Activated naive CD4-positive, alpha-beta T cell treated with anti-CD3 and anti-CD28 coated beads, Interleukin-2, amount 50 U/mL, for 72 hours (primary cell): ENCODE measurements around the gene NF2. TPM values are rescaled to one million over a fixed set of nuclear protein-coding genes. Genes with fewer than 3 reads are reported as not detected.
"Not testable (repeated sequence)": the region's sequence is repeated elsewhere in the genome, so short reads cannot be mapped to it uniquely, and the experiment has no call there.

Experiments
- ATAC-seq, 2 donors: fragments of 150-1000 bp; cut with Tn5 transposase; 2 replicates each; pipeline ENCODE4 v1.10.0; 2021; ENCODE audit warnings: mild to moderate bottlenecking in 2 of 2, moderate library complexity in 2 of 2
- DNase-seq, 2 donors: peaks; one replicate each; pipeline ENCODE4 v3.0.0; 2021 to 2022; ENCODE audit warnings: low spot score in 2 of 2
- H3K27ac Mint-ChIP-seq, 2 donors: one replicate each; pipeline ENCODE4 v1.8.0; 2022; ENCODE audit warnings: mild to moderate bottlenecking in 2 of 2, mixed read lengths in 2 of 2
- H3K36me3 Mint-ChIP-seq, 2 donors: one replicate each; pipeline ENCODE4 v1.8.0; 2022; ENCODE audit warnings: mixed read lengths in 2 of 2
- H3K9me3 Mint-ChIP-seq, 2 donors: one replicate each; pipeline ENCODE4 v1.8.0; 2022; ENCODE audit warnings: mixed read lengths in 2 of 2
- total RNA-seq, 2 donors: library from RNA; stranded (reverse); gene quantifications; one replicate each; pipeline ENCODE4 v1.2.3, GENCODE V29; 2022

NF2 gene
- 10 to 100 TPM; 30.6 to 45.0 TPM for total RNA-seq

DNA sequence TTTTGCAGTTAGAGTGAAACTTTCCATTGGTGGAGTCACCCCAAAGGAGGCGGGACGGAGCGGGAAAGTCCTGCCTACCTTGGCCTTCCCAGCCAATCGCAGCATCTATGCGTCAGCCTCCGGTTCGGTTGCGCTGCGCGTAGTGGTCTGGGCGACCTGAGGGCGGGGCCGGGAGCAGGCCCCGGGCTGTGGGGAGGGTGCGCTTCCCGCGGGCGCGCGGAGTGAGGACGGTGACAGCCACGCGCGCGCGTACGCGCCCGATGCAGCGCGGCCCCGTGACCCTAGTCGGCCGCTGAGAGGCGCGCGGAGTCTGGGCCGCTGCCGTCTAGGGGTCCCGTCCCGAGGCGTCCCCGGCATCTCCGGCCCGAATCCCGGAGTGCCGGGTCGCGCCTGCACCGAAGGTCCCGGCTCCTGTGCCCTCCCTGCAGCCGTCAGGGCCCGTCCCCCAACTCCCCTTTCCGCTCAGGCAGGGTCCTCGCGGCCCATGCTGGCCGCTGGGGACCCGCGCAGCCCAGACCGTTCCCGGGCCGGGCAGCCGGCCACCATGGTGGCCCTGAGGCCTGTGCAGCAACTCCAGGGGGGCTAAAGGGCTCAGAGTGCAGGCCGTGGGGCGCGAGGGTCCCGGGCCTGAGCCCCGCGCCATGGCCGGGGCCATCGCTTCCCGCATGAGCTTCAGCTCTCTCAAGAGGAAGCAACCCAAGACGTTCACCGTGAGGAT, at the start of gene NF2:
NF2 (plus strand) TSS at position 276 of the 718 bp plus-strand sequence; CDS start at position 642, 366 bp downstream.
- DNase-seq (peak; percentile 98 to 100), ATAC-seq (peak; percentile 94 to 98)
- Mint-ChIP-seq H3K9me3 (no peaks in the 10 kb centered on the region), H3K36me3 (peaks cover 4 to 12% of the 10 kb centered on the region in 2 donors), H3K27ac (peak within 1 kb of the TSS; percentile 91 to 95)

DNA sequence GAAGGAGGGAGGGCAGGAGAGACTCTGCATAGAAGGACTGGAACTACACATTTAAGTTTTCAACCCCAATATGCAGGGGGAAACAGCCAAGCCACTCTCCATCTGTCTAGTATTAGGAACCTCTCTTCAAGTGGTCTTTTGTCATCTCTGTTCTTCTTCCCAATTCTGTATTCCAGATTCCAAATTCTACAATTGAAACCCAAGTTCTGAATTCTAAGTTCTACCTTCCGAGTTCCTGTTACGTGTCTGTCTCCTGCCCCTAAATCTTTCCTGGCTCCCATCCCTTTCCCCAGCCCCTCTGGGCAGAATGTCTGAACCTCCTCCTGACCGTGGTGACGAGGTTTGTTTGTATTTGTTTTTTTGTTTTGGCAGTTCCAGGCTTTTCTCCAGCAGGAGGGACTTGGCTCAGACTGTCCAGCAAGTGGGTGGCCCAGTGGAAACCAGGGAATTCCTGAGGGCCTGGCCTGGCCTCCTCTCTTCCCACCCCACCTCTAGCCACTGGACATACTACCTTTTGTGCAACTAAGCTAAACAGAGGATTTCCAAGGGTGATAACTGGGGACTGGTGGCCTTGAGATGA, 48.3 kb upstream of the NF2 start:
- DNase-seq: no peak
- ATAC-seq: no peak
- Mint-ChIP-seq H3K9me3 (no peaks in the 10 kb centered on the region), H3K27ac (peak overlapping the region; percentile 79 to 85), H3K36me3 (peaks cover 5 to 8% of the 10 kb centered on the region in 2 donors)

DNA sequence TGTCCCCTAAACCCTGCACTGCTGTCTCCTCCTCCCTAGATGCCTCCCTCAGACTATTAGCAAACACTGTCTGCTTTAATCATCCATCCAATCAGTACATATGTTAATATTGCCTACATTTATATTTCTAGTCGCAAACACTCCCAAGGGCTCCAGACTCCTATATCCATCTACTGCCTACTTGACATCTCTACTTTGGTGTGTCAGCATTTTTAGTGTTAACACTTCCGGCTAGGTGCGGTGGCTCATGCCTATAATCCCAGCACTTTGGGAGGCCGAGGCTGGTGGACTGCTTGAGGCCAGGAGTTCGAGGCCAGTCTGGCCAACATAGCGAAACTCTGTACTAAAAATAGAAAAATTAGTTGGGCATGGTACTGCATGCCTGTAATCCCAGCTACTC, 44.4 kb upstream of the NF2 start:
- Mint-ChIP-seq H3K9me3 (no peaks in the 10 kb centered on the region), H3K36me3 (peaks cover 0 to 8% of the 10 kb centered on the region in 2 donors), H3K27ac (peak overlapping the region; percentile 16 to 56)
- ATAC-seq: no peak
- DNase-seq: no peak

DNA sequence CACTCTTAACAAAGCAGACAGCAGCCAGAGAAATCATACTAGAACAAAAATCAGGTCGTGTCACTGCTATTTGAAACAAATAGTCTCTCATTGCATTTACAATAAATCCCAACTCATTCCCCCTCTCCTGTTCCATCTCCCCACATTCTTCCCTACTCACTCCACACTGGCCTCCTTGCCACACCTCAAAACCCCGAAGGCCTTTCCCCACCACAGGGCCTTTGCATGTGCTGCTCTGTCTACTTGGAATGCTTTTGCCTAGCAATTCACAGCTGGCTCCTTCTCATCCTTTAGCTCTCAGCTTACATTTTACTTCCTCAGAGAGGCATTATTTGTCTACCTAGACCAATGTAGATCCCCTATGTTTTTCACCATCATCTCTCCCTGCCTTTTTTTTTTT, 43.6 kb upstream of the NF2 start:
- Mint-ChIP-seq H3K9me3 (no peaks in the 10 kb centered on the region), H3K36me3 (peaks cover 0 to 8% of the 10 kb centered on the region in 2 donors), H3K27ac (peak overlapping the region in 1 of 2 donors; percentile 74)
- ATAC-seq: no peak
- no peak for DNase-seq

DNA sequence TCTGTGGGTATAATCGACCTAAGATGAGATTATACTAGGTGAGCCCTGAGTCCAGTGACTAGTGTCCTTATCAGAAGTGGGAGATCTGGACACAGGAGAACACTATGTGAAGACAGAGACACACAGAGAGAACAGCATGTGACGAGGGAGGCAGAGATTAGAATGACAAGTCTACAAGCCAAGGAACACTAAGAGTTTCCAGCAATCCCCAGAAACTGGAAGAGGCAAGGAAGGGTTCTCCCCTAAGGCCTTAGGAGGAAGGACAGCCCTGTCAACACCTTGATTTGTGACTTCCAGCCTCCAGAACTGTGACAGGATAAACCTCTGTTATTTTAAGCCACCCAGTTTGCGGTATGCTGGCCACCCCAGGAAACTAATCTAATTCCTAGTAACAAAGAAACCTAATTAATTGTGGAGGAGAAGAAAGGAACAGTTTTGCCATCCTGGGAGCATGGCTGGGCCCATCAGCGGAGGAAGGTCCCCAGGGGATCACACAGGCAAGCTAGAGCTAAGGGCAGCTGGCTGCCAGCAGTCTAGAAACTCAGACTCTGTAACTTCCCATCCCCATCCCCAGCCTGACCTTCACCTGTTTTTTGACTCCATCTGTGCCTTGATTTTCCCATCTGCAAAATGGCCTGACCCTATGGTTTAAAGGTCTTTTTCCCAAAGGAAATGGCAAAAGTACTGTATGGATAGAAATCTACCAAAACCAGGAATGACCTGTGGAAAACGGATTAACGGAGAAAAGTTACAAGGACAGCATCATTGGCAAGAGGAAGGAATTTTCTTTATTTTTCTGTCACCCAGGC, 39.6 kb upstream of the NF2 start:
- H3K9me3 Mint-ChIP-seq: no peaks in the 10 kb centered on the region
- H3K36me3 Mint-ChIP-seq: peaks cover 0 to 3% of the 10 kb centered on the region in 2 donors
- peak overlapping the region in 1 of 2 donors; percentile 32 for H3K27ac Mint-ChIP-seq
- ATAC-seq: no peak
- DNase-seq: no peak

DNA sequence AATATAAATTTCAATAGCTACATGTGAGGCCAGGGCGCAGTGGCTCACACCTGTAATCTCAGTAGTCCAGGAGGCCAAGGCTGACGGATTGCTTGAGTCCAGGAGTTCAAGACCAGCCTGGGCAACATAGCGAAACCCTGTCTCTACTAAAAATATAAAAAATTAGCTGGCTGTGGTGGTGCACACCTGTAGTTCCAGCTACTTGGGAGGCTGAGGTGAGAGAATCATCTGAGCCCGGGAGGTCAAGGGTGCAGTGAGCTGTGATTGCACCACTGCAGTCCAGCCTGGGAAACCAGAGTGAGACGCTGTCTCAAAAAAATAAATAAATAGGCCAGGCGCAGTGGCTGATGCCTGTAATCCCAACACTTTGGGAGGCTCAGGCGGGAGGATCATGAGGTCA, 36.9 kb upstream of the NF2 start:
- H3K36me3 Mint-ChIP-seq, H3K27ac Mint-ChIP-seq, ATAC-seq, DNase-seq, H3K9me3 Mint-ChIP-seq: not testable (repeated sequence)

DNA sequence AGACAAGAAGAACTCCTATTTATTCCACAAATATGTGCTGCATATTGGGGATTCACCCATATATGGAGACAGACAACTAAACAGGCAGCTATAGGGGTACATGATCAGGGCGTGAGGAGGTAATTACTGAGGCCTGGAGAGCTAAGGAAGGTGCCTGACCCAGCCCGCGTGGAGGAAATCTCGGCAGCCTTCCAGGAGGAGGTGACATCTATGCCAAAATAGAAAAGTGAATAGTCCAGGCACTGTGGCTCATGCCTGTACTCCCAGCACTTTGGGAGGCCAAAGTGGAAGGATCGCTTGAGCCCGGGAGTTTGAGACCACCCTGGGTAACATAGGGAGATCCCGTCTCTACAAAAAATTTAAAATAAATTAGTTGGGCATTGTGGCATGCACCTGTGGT, 36.1 kb upstream of the NF2 start:
- no peak for DNase-seq
- Mint-ChIP-seq H3K36me3 (peaks cover 0 to 6% of the 10 kb centered on the region in 2 donors), H3K9me3 (no peaks in the 10 kb centered on the region), H3K27ac (no peak overlapping the region)
- no peak for ATAC-seq

DNA sequence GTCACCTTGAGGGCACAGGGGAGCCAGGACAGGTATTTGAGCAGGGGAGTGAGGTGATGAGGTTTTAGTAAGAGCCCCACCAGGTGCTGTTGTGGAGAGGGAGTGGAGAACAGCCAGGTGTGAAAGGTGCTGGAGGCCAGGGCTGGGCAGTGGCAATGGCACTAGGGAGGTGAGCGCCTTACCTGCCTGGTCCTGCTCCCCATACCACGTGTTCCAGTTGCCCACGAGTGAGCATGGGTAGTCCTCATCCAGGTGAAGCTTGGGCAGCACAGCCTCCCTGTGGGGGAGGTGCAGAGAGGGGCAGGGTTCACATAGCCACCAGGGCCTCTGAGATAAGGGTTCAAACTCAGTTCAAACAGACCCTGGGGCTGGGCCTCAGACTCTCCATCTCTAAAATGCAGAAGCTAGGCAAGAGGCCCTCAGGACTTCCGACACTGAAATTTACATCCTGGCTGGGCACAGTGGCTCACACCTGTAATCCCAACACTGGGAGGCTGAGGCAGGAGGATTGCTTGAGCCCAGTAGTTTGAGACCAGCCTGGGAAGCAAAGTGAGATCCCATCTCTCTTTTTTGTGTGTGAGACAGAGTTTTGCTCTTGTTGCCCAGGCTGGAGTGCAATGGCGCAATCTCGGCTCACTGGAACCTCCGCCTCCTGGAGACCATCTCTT, 34.3 kb upstream of the NF2 start:
- peak overlapping the region in 1 of 2 donors; percentile 84 for H3K27ac Mint-ChIP-seq
- no peak for DNase-seq
- H3K9me3 Mint-ChIP-seq: no peaks in the 10 kb centered on the region
- H3K36me3 Mint-ChIP-seq: peaks cover 0 to 6% of the 10 kb centered on the region in 2 donors
- no peak for ATAC-seq

DNA sequence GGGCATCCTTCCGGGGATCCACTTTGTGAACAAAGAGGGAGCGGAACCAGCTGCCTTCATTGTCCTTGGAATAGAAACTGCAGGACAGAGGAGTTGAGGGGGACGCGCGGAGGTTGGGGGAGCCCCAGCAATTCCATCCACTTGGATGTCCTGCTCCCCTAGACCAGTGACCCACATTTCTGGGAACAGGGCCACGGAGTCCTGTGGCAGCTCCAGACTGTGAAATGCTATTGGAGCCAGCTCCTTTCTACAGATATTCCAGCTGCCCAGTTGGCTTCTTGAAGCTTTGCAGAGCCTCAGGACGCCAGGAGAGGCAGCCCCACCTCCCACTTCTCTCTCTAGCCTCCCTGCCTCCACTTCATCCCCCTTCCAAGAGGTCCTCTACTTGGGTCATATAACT, 33.0 kb upstream of the NF2 start:
- H3K27ac Mint-ChIP-seq: peak overlapping the region in 1 of 2 donors; percentile 18
- no peak for DNase-seq
- H3K9me3 Mint-ChIP-seq: no peaks in the 10 kb centered on the region
- peaks cover 0 to 6% of the 10 kb centered on the region in 2 donors for H3K36me3 Mint-ChIP-seq
- no peak for ATAC-seq

DNA sequence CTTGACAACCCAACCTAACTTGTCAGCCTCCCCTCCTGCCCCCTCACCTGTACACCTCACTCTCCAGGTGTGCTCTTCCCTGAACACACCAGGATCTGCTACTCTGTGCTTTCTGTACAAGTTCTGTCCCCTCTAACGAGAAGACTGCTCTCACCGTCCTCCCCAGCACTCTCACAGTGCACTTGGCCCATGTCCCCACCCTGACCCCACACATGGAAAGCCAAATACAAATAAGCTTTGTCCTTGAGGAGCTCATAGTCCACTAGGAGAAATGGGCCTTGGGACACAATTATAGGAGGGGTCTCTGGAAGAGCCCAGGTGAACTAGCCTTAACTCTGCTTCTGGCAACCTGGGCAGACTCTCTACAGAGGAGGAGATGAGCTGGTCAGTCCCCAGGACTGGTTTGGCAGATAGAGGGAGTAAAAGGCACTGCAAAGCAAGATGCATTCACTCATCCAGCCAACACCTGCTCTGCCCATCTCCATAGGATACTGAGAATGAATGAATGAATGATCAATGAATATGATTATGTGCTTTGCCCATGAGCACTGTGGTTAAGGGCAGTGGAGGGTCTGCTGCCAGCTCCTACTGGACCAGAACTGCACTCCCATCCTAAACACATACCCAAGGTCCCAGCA, 32.4 kb upstream of the NF2 start:
- ATAC-seq (no peak), DNase-seq (no peak)
- Mint-ChIP-seq H3K27ac (peak overlapping the region in 1 of 2 donors; percentile 18), H3K9me3 (no peaks in the 10 kb centered on the region), H3K36me3 (peaks cover 0 to 6% of the 10 kb centered on the region in 2 donors)

DNA sequence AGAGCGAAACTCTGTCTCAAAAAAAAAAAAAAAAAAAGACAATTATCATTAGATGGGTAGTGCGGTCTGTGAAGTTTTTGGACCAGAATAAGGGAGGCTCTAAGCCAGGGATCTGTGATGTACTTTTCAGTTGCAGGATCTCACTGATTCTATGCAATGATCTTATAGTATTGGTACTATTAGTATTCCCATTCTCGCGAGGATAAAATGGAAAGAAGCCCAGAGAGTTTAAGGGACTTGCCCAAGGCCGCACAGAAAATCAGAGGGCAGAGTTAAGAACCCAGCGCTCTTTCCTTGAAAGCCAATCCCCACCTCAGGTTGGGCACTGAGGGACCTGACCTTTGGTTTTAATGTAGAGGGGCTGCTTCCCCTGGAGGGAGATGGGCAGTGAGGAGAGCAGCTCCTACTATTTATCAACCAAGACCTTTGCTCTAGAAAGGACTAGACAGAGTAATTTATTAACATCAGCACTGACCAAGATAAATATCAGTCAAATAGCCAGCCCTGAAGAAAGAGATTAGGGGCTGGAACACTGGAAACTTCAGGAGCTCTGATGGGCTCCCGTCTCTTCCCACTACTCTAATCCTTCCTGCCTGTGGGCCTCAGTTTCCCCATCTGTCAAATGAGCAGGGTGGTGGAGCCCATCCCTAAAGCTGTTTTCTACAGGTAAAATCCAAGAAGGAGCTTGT, 28.5 kb upstream of the NF2 start:
- Mint-ChIP-seq H3K36me3 (peaks cover 0 to 4% of the 10 kb centered on the region in 2 donors), H3K9me3 (no peaks in the 10 kb centered on the region), H3K27ac (no peak overlapping the region)
- DNase-seq (no peak), ATAC-seq (no peak)

DNA sequence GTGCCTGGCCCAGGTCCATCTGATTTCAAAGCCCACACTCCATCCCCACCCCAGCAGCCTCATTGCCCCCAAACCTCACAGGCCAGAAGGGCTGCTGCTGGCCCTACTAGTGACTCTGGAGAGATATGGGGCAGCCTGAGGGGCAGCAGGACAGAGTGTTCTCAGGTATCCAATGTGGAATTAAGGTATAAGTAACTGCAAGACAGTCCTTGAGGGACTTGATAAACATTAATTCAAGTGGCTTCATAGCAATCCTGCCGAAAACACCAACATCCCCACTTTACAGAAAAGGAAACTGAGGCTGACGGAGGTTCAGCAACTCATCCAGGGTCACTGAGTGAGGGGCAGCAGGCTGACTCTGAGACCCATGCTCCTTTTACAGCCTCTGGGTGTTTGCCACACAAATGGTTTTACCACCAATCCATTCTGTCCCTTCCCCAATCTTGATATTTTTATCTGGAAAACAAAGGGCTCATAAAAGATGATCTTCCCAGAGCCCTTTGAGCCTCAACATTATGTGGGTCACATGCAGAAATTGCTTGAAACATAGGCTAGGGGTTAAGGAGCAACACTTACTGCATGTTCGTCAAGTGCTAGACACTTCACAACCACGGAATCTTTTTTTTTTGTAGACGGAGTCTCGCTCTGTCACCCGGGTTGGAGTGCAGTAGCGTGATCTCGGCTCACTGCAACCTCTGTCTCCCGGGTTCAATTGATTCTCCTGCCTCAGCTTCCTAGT, 24.8 kb upstream of the NF2 start:
- H3K27ac Mint-ChIP-seq: no peak overlapping the region
- ATAC-seq: no peak
- H3K36me3 Mint-ChIP-seq: peaks cover 0 to 7% of the 10 kb centered on the region in 2 donors
- H3K9me3 Mint-ChIP-seq: no peaks in the 10 kb centered on the region
- DNase-seq: no peak

DNA sequence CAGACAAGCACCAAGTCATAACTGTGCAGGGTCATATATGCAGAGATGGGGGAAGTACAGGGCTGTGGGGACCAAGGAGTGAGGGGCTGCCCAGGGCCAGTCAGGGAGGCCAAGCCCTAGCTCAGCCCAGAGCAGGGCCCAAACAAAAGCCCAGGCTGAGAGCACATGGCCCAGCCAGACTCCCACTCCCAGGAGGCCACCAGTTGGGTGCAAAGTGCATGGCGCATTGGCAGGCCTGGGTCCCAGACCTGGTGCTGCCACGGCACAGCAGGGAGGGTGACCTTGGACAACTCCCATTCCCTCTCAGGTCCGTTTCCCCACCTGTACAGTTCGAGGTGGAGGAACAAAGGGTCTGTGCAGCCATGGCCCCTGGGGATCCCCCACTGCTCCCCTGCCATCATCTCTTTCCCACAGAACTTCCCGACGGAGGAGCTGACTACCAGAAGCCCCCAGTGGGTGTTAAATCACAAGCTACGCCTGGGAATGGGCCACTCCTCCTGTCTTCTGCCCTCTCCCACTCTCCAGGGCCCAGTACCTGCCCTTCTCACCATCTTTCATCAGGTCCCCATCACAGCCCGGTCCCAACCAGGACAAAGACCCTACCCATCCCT, 23.1 kb upstream of the NF2 start:
- Mint-ChIP-seq H3K27ac (peak overlapping the region; percentile 90 to 96), H3K36me3 (peaks cover 0 to 7% of the 10 kb centered on the region in 2 donors), H3K9me3 (no peaks in the 10 kb centered on the region)
- DNase-seq (no peak), ATAC-seq (peak; percentile 15 to 43)

DNA sequence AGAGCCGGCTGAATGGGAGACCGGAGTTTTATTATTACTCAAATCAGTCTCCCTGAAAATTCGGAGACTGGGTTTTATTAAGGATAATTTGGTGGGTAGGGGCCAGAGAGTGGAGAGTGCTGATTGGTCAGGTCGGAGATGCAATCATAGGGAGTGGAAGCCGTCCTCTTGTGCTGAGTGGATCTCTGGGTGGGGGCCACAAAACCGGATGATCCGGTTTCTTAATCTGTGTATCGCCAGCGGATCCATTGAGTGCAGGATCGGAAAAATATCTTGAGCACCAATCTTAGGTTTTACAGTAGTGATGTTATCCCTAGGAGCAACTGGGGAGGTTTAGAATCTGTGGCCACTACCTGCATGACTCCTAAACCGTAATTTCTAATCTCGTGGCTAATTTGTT, 21.6 kb upstream of the NF2 start:
- Mint-ChIP-seq H3K27ac (peak overlapping the region; percentile 37 to 90), H3K9me3 (no peaks in the 10 kb centered on the region), H3K36me3 (peaks cover 0 to 7% of the 10 kb centered on the region in 2 donors)
- no peak for DNase-seq
- ATAC-seq: no peak

DNA sequence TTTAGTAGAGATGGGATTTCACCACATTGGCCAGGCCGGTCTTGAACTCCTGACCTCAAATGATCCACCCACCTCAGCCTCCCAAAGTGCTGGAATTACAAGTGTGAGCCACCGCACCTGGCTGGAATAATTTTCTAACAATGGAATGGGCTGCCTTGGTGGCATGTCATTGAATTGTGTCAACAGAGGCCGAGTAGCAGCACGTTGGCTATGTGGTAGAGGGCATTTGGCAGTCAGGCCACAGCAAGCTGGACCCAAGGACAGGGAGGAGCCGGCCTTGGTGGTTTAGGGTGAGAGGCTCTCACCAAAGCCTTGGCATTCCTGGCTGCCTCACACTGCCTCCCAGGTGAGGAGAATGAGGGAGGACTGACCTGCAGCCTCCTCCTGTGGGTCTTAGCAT, 18.5 kb upstream of the NF2 start:
- Mint-ChIP-seq H3K27ac (no peak overlapping the region), H3K36me3 (peaks cover 0 to 2% of the 10 kb centered on the region in 2 donors), H3K9me3 (no peaks in the 10 kb centered on the region)
- DNase-seq (no peak), ATAC-seq (no peak)
